ENCODE results near the gene SRRM4.
A peak's percentile ranks its signal among the peaks of the same experiment; 100 is the strongest.

SRRM4 gene

GRCh38 chr12:118964988-118965387, 16.4 kb upstream of the SRRM4 start:
- no peak overlapping the region for H3K4me3 ChIP-seq (ENCODE audit: low read depth, low read length)
- TF ChIP-seq CTCF (IDR thresholded peaks at IDR 0.05; ENCODE audit: borderline replicate concordance, insufficient read depth, low read depth, low read length), result no peak

- no peak overlapping the region for H3K4me3 ChIP-seq (ENCODE audit: low read depth, low read length)
Measured at GRCh38 chr12:118970856-118971255, 10.5 kb upstream of the SRRM4 start.

GRCh38 chr12:118972982-118973381, 8.4 kb upstream of the SRRM4 start:
- H3K4me3 ChIP-seq (ENCODE audit: low read depth, low read length), result no peak overlapping the region
- no peak for TF ChIP-seq CTCF (IDR thresholded peaks at IDR 0.05; ENCODE audit: borderline replicate concordance, insufficient read depth, low read depth, low read length)

More at GRCh38 chr12:118970856-118971255, 10.5 kb upstream of the SRRM4 start:
- TF ChIP-seq CTCF (IDR thresholded peaks at IDR 0.05; ENCODE audit: borderline replicate concordance, insufficient read depth, low read depth, low read length), result no peak

- peak; percentile 83 for TF ChIP-seq CTCF (IDR thresholded peaks at IDR 0.05; ENCODE audit: borderline replicate concordance, insufficient read depth, low read depth, low read length)
- H3K4me3 ChIP-seq (ENCODE audit: low read depth, low read length), result no peak overlapping the region
Measured at GRCh38 chr12:118979763-118980406, 1.5 kb upstream of the SRRM4 start.

GRCh38 chr12:118980407-118981014, 830 bp upstream of the SRRM4 start:
- no peak for TF ChIP-seq CTCF (IDR thresholded peaks at IDR 0.05; ENCODE audit: borderline replicate concordance, insufficient read depth, low read depth, low read length)
- no peak overlapping the region for H3K4me3 ChIP-seq (ENCODE audit: low read depth, low read length)

GRCh38 chr12:118982302-118982701, 961 bp downstream of the SRRM4 start:
- no peak overlapping the region for H3K4me3 ChIP-seq (ENCODE audit: low read depth, low read length)
- TF ChIP-seq CTCF (IDR thresholded peaks at IDR 0.05; ENCODE audit: borderline replicate concordance, insufficient read depth, low read depth, low read length), result no peak
